NCI-H1092 (cell line): ENCODE results near the gene SEPTIN10.
A peak's percentile ranks its signal among the peaks of the same experiment; 100 is the strongest.

Source experiments
- DNase-seq: peaks from one replicate; lab custom pipeline; 2025; lab: John Stamatoyannopoulos, UW

Gene SEPTIN10

GRCh38 chr2:109523121-109523520 lies 90.6 kb downstream of the SEPTIN10 start:
- DNase-seq = no peak

GRCh38 chr2:109522063-109522374 lies 91.7 kb downstream of the SEPTIN10 start:
- DNase-seq = no peak

GRCh38 chr2:109521233-109522062 lies 92.3 kb downstream of the SEPTIN10 start:
- DNase-seq = no peak

- DNase-seq = no peak
These were observed 94.3 kb downstream of the SEPTIN10 start for GRCh38 chr2:109519513-109519912.

- no peak for DNase-seq
These were observed 96.5 kb downstream of the SEPTIN10 start for GRCh38 chr2:109517118-109517889.

GRCh38 chr2:109516445-109517117 lies 97.2 kb downstream of the SEPTIN10 start:
- DNase-seq = peak; percentile 19

GRCh38 chr2:109514857-109515256 lies 98.9 kb downstream of the SEPTIN10 start:
- DNase-seq = no peak

- no peak for DNase-seq
These were observed 99.8 kb downstream of the SEPTIN10 start for GRCh38 chr2:109513749-109514588.

- DNase-seq = no peak
These were observed 100.5 kb downstream of the SEPTIN10 start for GRCh38 chr2:109513230-109513629.

- no peak for DNase-seq
These were observed 101.7 kb downstream of the SEPTIN10 start for GRCh38 chr2:109512076-109512475.

- no peak for DNase-seq
These were observed 102.6 kb downstream of the SEPTIN10 start for GRCh38 chr2:109511168-109511567.

- peak; percentile 46 for DNase-seq
These were observed 103.4 kb downstream of the SEPTIN10 start for GRCh38 chr2:109510136-109511028.

GRCh38 chr2:109508556-109508955 lies 105.2 kb downstream of the SEPTIN10 start:
- no peak for DNase-seq

GRCh38 chr2:109507828-109508227 lies 105.9 kb downstream of the SEPTIN10 start:
- no peak for DNase-seq

GRCh38 chr2:109507217-109507616 lies 106.5 kb downstream of the SEPTIN10 start:
- DNase-seq = no peak

- DNase-seq = no peak
These were observed 110.6 kb downstream of the SEPTIN10 start for GRCh38 chr2:109503191-109503590.

- DNase-seq = no peak
These were observed 112.3 kb downstream of the SEPTIN10 start for GRCh38 chr2:109501461-109501860.

GRCh38 chr2:109500910-109501309 lies 112.9 kb downstream of the SEPTIN10 start:
- DNase-seq = no peak

- no peak for DNase-seq
These were observed 114.2 kb downstream of the SEPTIN10 start for GRCh38 chr2:109499566-109499965.

GRCh38 chr2:109498906-109499305 lies 114.9 kb downstream of the SEPTIN10 start:
- no peak for DNase-seq
